ENCODE results near the gene STAT6.

Gene STAT6

GRCh38 chr12:57111031-57111734, at the start of gene STAT6:
STAT6 (minus strand) TSS chr12:57111362; CDS start chr12:57108278, 3,084 bp downstream.
- H3K4me3 ChIP-seq (ENCODE audit: low read length) = peak within 1 kb of the TSS; percentile 95
- TF ChIP-seq, protein P1, sequence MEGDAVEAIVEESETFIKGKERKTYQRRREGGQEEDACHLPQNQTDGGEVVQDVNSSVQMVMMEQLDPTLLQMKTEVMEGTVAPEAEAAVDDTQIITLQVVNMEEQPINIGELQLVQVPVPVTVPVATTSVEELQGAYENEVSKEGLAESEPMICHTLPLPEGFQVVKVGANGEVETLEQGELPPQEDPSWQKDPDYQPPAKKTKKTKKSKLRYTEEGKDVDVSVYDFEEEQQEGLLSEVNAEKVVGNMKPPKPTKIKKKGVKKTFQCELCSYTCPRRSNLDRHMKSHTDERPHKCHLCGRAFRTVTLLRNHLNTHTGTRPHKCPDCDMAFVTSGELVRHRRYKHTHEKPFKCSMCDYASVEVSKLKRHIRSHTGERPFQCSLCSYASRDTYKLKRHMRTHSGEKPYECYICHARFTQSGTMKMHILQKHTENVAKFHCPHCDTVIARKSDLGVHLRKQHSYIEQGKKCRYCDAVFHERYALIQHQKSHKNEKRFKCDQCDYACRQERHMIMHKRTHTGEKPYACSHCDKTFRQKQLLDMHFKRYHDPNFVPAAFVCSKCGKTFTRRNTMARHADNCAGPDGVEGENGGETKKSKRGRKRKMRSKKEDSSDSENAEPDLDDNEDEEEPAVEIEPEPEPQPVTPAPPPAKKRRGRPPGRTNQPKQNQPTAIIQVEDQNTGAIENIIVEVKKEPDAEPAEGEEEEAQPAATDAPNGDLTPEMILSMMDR (conservative IDR thresholded peaks at IDR 0.05; ENCODE audit: low read length) = no peak
- DNase-seq (ENCODE audit: low read depth) = peak; percentile 89

DNA sequence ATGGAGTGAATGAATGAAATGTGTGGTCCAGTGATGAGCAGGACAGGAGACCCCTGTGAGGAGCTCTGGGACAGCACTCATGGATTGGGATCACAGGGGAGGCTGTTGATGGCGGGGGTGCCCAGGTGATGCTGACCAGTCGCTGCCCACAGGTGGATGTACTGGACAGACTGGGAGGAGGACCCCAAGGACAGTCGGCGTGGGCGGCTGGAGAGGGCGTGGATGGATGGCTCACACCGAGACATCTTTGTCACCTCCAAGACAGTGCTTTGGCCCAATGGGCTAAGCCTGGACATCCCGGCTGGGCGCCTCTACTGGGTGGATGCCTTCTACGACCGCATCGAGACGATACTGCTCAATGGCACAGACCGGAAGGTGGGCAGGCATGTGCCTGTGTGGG, 49.6 kb upstream of the STAT6 start:
- no peak overlapping the region for H3K4me3 ChIP-seq (ENCODE audit: low read length)
- TF ChIP-seq, protein P1 (conservative IDR thresholded peaks at IDR 0.05; ENCODE audit: low read length) = no peak
- DNase-seq (ENCODE audit: low read depth) = no peak

DNA sequence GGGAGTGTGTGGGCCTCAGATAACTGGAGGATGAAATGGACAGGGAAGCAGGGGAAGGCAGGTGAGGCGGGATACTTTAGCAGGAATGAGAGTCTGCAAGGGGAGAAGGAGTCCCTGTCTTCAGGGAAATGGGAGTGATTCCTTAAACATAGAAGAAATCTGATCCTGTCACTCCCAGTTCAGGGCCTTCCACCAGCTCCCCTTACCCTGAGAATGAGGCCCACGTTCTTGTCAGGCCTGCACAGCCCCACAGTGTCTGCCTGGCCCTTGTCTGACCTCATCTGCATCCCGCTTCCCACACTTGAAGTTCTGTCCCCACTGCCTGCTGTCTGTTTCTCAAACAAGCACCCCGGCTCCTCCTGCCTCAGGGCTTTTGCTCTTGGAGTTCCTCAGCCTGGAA, 48.9 kb upstream of the STAT6 start:
- TF ChIP-seq, protein P1 (conservative IDR thresholded peaks at IDR 0.05; ENCODE audit: low read length) = no peak
- no peak for DNase-seq (ENCODE audit: low read depth)
- H3K4me3 ChIP-seq (ENCODE audit: low read length) = no peak overlapping the region

GRCh38 chr12:57159311-57159710, 48.1 kb upstream of the STAT6 start:
- TF ChIP-seq, protein P1 (conservative IDR thresholded peaks at IDR 0.05; ENCODE audit: low read length) = no peak
- no peak overlapping the region for H3K4me3 ChIP-seq (ENCODE audit: low read length)
- no peak for DNase-seq (ENCODE audit: low read depth)

GRCh38 chr12:57158665-57159064, 47.5 kb upstream of the STAT6 start:
- no peak overlapping the region for H3K4me3 ChIP-seq (ENCODE audit: low read length)
- TF ChIP-seq, protein P1 (conservative IDR thresholded peaks at IDR 0.05; ENCODE audit: low read length) = no peak
- DNase-seq (ENCODE audit: low read depth) = no peak

DNA sequence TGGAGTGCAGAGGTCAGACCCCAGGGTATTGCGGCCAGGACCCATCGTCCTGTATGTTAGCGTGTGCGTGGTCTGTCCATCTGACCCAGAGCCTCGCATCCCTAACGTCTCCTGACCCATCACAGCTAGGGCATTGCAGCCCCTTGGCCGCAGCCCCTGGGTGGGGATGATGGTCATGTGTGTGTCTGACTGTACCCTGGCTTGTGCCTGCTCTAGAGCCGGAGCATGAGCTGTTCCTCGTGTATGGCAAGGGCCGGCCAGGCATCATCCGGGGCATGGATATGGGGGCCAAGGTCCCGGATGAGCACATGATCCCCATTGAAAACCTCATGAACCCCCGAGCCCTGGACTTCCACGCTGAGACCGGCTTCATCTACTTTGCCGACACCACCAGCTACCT, 47.0 kb upstream of the STAT6 start:
- no peak overlapping the region for H3K4me3 ChIP-seq (ENCODE audit: low read length)
- DNase-seq (ENCODE audit: low read depth) = no peak
- TF ChIP-seq, protein P1 (conservative IDR thresholded peaks at IDR 0.05; ENCODE audit: low read length) = no peak

GRCh38 chr12:57157588-57158173, 46.5 kb upstream of the STAT6 start:
- DNase-seq (ENCODE audit: low read depth) = no peak
- TF ChIP-seq, protein P1 (conservative IDR thresholded peaks at IDR 0.05; ENCODE audit: low read length) = no peak
- no peak overlapping the region for H3K4me3 ChIP-seq (ENCODE audit: low read length)
